PC-9 (cell line): ENCODE data around the gene AMZ1.

Experiments used
- EZH2 ChIP-seq: fragments of 200-600 bp; sonication (generic); IDR thresholded peaks from 2 replicates; pipeline ENCODE4 v1.8.0; 2017; ENCODE audit warnings: antibody characterized with exemption, low read depth
- TF ChIP-seq, protein P1 (sequence below): fragments of 200-600 bp; sonication (generic); conservative IDR thresholded peaks from 2 replicates; pipeline ENCODE4 v1.6.1; 2017; ENCODE audit warnings: mixed run types, antibody characterized with exemption, mild to moderate bottlenecking, moderate library complexity

GRCh38 chr7:2663121-2663886, 24.7 kb upstream of the AMZ1 start:
- TF ChIP-seq EZH2 = no peak
- TF ChIP-seq, protein P1, sequence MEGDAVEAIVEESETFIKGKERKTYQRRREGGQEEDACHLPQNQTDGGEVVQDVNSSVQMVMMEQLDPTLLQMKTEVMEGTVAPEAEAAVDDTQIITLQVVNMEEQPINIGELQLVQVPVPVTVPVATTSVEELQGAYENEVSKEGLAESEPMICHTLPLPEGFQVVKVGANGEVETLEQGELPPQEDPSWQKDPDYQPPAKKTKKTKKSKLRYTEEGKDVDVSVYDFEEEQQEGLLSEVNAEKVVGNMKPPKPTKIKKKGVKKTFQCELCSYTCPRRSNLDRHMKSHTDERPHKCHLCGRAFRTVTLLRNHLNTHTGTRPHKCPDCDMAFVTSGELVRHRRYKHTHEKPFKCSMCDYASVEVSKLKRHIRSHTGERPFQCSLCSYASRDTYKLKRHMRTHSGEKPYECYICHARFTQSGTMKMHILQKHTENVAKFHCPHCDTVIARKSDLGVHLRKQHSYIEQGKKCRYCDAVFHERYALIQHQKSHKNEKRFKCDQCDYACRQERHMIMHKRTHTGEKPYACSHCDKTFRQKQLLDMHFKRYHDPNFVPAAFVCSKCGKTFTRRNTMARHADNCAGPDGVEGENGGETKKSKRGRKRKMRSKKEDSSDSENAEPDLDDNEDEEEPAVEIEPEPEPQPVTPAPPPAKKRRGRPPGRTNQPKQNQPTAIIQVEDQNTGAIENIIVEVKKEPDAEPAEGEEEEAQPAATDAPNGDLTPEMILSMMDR = no peak
